ENCODE results near the gene COL8A2.

COL8A2 gene

DNA sequence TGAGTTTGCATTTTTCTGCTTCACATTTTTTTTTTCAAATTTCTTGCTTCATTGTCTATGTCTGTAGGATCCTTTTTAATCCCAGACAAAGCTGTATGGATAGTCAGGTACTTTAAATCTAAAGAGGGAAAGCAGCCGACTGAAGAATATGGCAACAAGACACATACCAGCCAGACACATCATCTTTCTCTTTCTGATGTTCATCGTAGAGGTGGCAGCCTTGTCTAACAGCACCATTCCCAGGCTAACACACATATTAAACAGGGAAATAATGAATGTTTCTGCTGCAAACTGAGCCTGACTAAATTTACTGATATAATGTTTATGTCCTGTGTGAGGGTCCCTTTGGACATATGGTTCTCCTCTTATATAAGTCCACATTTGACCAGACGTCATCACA lies 44.8 kb downstream of the COL8A2 start:
- Histone ChIP-seq H3K79me1 (ENCODE audit: low read length) (peaks cover 2% of the 10 kb centered on the region), H2AFZ (ENCODE audit: insufficient read depth, low read length, poor library complexity) (no peak overlapping the region), H3K4ac (ENCODE audit: low read depth, low read length) (no peak overlapping the region), H3K79me2 (ENCODE audit: control insufficient read depth, insufficient read depth, low read length, poor library complexity) (no peaks in the 10 kb centered on the region), H3K4me3 (ENCODE audit: low read depth, low read length) (no peak overlapping the region), H3K23ac (ENCODE audit: low read length) (no peak overlapping the region), H3K4me2 (ENCODE audit: low read length) (no peak overlapping the region), H4K91ac (ENCODE audit: low read depth, low read length) (no peak overlapping the region), H2BK12ac (ENCODE audit: low read length) (no peak overlapping the region), H3K9me3 (ENCODE audit: insufficient read depth, low read depth, low read length) (no peaks in the 10 kb centered on the region), H3K4me1 (ENCODE audit: control insufficient read depth in 1 of 2, insufficient read depth in 2 of 2, low read length in 2 of 2) (peaks cover 0 to 4% of the 10 kb centered on the region in 2 experiments), H2BK120ac (ENCODE audit: insufficient read depth, low read length, poor library complexity) (no peak overlapping the region), H2AK5ac (ENCODE audit: low read length) (no peak overlapping the region), H4K8ac (ENCODE audit: low read depth, low read length) (no peak overlapping the region), H3K9ac (ENCODE audit: low read length) (no peak overlapping the region), H3K27ac (ENCODE audit: low read depth, low read length) (no peak overlapping the region), H3K18ac (ENCODE audit: low read length) (no peak overlapping the region), H3K36me3 (ENCODE audit: control insufficient read depth in 1 of 2, insufficient read depth in 2 of 2, low read length in 2 of 2) (no peaks in the 10 kb centered on the region), H2BK5ac (ENCODE audit: low read depth, low read length, poor library complexity) (no peak overlapping the region), H3K27me3 (ENCODE audit: insufficient read depth, low read length) (no peaks in the 10 kb centered on the region), H4K12ac (ENCODE audit: low read depth, low read length) (no peak overlapping the region), H3K14ac (ENCODE audit: low read length) (no peak overlapping the region)
- no CpG with 5 or more reads among the region's 3 CpGs for WGBS (ENCODE audit: extremely low coverage, insufficient coverage, insufficient read length)
- peak; percentile 30 to 66 for DNase-seq

DNA sequence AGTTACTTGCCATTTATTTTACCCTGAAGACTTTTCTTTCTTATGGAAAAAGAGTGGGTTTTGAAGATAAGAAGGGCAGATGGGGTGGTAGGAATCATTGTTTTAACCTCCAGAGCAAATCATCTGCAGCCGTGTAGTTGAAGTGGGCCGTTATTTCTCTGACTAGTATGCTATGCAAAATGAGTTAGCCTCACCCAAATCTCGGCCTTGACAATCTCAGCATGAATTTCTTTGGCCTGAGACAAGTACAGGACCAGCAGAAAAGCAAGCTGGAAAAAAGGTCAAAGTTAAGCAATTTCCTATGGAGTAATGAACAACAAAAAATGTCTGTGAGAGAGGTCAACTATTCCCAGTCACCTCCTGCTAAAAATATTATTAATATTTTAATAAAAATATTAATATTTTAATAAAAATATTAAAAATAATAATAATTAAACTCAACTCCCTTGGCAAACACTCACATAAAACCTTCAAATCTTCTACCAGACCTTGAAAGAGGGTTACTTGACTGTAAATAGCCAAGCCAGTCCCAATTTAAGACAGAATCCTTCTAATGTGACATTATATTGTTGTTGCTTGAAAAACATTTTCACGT lies 47.9 kb downstream of the COL8A2 start:
- no peak overlapping the region for H2BK12ac ChIP-seq (ENCODE audit: low read length)
- H3K4me1 ChIP-seq (ENCODE audit: control insufficient read depth in 1 of 2, insufficient read depth in 2 of 2, low read length in 2 of 2) = no peaks in the 10 kb centered on the region
- no peak overlapping the region for H3K23ac ChIP-seq (ENCODE audit: low read length)
- H2BK120ac ChIP-seq (ENCODE audit: insufficient read depth, low read length, poor library complexity) = no peak overlapping the region
- no CpG with 5 or more reads among the region's 4 CpGs for WGBS (ENCODE audit: extremely low coverage, insufficient coverage, insufficient read length)
- no peaks in the 10 kb centered on the region for H3K79me1 ChIP-seq (ENCODE audit: low read length)
- H3K36me3 ChIP-seq (ENCODE audit: control insufficient read depth in 1 of 2, insufficient read depth in 2 of 2, low read length in 2 of 2) = no peaks in the 10 kb centered on the region
- no peak overlapping the region for H4K91ac ChIP-seq (ENCODE audit: low read depth, low read length)
- H2AK5ac ChIP-seq (ENCODE audit: low read length) = no peak overlapping the region
- H3K79me2 ChIP-seq (ENCODE audit: control insufficient read depth, insufficient read depth, low read length, poor library complexity) = no peaks in the 10 kb centered on the region
- H3K4ac ChIP-seq (ENCODE audit: low read depth, low read length) = no peak overlapping the region
- H3K14ac ChIP-seq (ENCODE audit: low read length) = no peak overlapping the region
- no peak overlapping the region for H3K4me2 ChIP-seq (ENCODE audit: low read length)
- H3K18ac ChIP-seq (ENCODE audit: low read length) = no peak overlapping the region
- no peak overlapping the region for H3K9ac ChIP-seq (ENCODE audit: low read length)
- H3K9me3 ChIP-seq (ENCODE audit: insufficient read depth, low read depth, low read length) = no peaks in the 10 kb centered on the region
- H2BK5ac ChIP-seq (ENCODE audit: low read depth, low read length, poor library complexity) = no peak overlapping the region
- no peak overlapping the region for H3K27ac ChIP-seq (ENCODE audit: low read depth, low read length)
- H3K4me3 ChIP-seq (ENCODE audit: low read depth, low read length) = no peak overlapping the region
- H3K27me3 ChIP-seq (ENCODE audit: insufficient read depth, low read length) = no peaks in the 10 kb centered on the region
- DNase-seq = peak; percentile 61 to 91
- H2AFZ ChIP-seq (ENCODE audit: insufficient read depth, low read length, poor library complexity) = no peak overlapping the region
- H4K8ac ChIP-seq (ENCODE audit: low read depth, low read length) = no peak overlapping the region
- no peak overlapping the region for H4K12ac ChIP-seq (ENCODE audit: low read depth, low read length)

DNA sequence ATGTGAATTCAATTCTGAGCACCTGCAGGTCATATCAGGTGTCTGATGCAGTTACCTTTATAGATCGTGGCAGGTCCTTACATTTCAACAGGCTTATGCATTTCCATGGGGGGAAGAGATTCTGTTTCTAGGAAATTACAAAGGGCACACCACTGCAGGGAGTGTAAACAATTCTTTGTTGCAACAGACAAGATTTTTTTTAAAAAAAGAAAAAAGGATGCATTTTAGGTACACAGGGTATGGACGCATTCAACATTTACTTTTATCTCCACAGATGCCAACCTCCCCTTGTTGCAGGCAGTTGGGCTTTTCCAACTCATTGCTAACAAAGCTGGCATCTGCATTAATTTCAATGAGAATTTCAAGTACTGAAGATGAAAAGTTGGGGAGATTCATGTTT lies 54.7 kb downstream of the COL8A2 start:
- Histone ChIP-seq H3K79me2 (ENCODE audit: control insufficient read depth, insufficient read depth, low read length, poor library complexity) (no peaks in the 10 kb centered on the region), H3K14ac (ENCODE audit: low read length) (no peak overlapping the region), H2BK5ac (ENCODE audit: low read depth, low read length, poor library complexity) (no peak overlapping the region), H2AK5ac (ENCODE audit: low read length) (no peak overlapping the region), H3K9ac (ENCODE audit: low read length) (no peak overlapping the region), H3K4me3 (ENCODE audit: low read depth, low read length) (no peak overlapping the region), H2BK120ac (ENCODE audit: insufficient read depth, low read length, poor library complexity) (no peak overlapping the region), H2AFZ (ENCODE audit: insufficient read depth, low read length, poor library complexity) (no peak overlapping the region), H3K9me3 (ENCODE audit: insufficient read depth, low read depth, low read length) (no peaks in the 10 kb centered on the region), H3K23ac (ENCODE audit: low read length) (no peak overlapping the region), H3K4ac (ENCODE audit: low read depth, low read length) (no peak overlapping the region), H3K27ac (ENCODE audit: low read depth, low read length) (no peak overlapping the region), H3K18ac (ENCODE audit: low read length) (no peak overlapping the region), H4K8ac (ENCODE audit: low read depth, low read length) (no peak overlapping the region), H3K79me1 (ENCODE audit: low read length) (no peaks in the 10 kb centered on the region), H3K36me3 (ENCODE audit: control insufficient read depth in 1 of 2, insufficient read depth in 2 of 2, low read length in 2 of 2) (no peaks in the 10 kb centered on the region), H4K91ac (ENCODE audit: low read depth, low read length) (no peak overlapping the region), H3K27me3 (ENCODE audit: insufficient read depth, low read length) (no peaks in the 10 kb centered on the region), H2BK12ac (ENCODE audit: low read length) (no peak overlapping the region), H3K4me1 (ENCODE audit: control insufficient read depth in 1 of 2, insufficient read depth in 2 of 2, low read length in 2 of 2) (peaks cover 1 to 3% of the 10 kb centered on the region in 2 experiments), H4K12ac (ENCODE audit: low read depth, low read length) (no peak overlapping the region), H3K4me2 (ENCODE audit: low read length) (no peak overlapping the region)
- DNase-seq = no peak
- WGBS (ENCODE audit: extremely low coverage, insufficient coverage, insufficient read length) = no CpG with 5 or more reads among the region's 2 CpGs

DNA sequence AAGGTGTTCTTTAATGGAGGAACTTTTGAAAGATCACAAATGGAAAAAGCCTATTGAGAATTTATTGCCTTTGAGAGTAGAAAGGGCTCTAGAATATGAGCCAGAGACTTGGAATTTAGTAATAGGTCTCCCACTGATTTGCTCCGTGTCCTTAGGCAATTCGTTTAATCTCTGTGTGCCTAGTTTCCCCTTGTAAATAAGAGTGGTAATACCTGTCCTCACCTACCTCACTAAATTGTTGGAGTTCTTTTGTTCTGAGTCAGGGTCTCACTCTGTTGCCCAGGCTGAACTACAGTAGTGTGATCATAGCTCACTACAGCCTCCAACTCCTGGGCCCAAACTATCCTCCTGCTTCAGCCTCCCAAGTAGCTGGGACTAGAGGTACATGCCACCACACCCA lies 56.2 kb downstream of the COL8A2 start:
- no peaks in the 10 kb centered on the region for H3K27me3 ChIP-seq (ENCODE audit: insufficient read depth, low read length)
- H2AK5ac ChIP-seq (ENCODE audit: low read length) = no peak overlapping the region
- no peak overlapping the region for H3K4me3 ChIP-seq (ENCODE audit: low read depth, low read length)
- H3K9ac ChIP-seq (ENCODE audit: low read length) = no peak overlapping the region
- H3K4me2 ChIP-seq (ENCODE audit: low read length) = no peak overlapping the region
- no peak overlapping the region for H2BK5ac ChIP-seq (ENCODE audit: low read depth, low read length, poor library complexity)
- no peak overlapping the region for H2BK12ac ChIP-seq (ENCODE audit: low read length)
- no peaks in the 10 kb centered on the region for H3K9me3 ChIP-seq (ENCODE audit: insufficient read depth, low read depth, low read length)
- no peak overlapping the region for H3K27ac ChIP-seq (ENCODE audit: low read depth, low read length)
- H3K14ac ChIP-seq (ENCODE audit: low read length) = no peak overlapping the region
- no peak overlapping the region for H2AFZ ChIP-seq (ENCODE audit: insufficient read depth, low read length, poor library complexity)
- H4K12ac ChIP-seq (ENCODE audit: low read depth, low read length) = no peak overlapping the region
- no peak overlapping the region for H2BK120ac ChIP-seq (ENCODE audit: insufficient read depth, low read length, poor library complexity)
- H3K4me1 ChIP-seq (ENCODE audit: control insufficient read depth in 1 of 2, insufficient read depth in 2 of 2, low read length in 2 of 2) = peaks cover 1 to 3% of the 10 kb centered on the region in 2 experiments
- no peak overlapping the region for H3K4ac ChIP-seq (ENCODE audit: low read depth, low read length)
- H4K91ac ChIP-seq (ENCODE audit: low read depth, low read length) = no peak overlapping the region
- DNase-seq = peak; percentile 84 to 97
- no CpG with 5 or more reads among the region's 2 CpGs for WGBS (ENCODE audit: extremely low coverage, insufficient coverage, insufficient read length)
- H3K18ac ChIP-seq (ENCODE audit: low read length) = no peak overlapping the region
- H4K8ac ChIP-seq (ENCODE audit: low read depth, low read length) = no peak overlapping the region
- peaks cover 0 to under 1% of the 10 kb centered on the region in 2 experiments for H3K36me3 ChIP-seq (ENCODE audit: control insufficient read depth in 1 of 2, insufficient read depth in 2 of 2, low read length in 2 of 2)
- no peaks in the 10 kb centered on the region for H3K79me2 ChIP-seq (ENCODE audit: control insufficient read depth, insufficient read depth, low read length, poor library complexity)
- no peaks in the 10 kb centered on the region for H3K79me1 ChIP-seq (ENCODE audit: low read length)
- H3K23ac ChIP-seq (ENCODE audit: low read length) = no peak overlapping the region
